22Rv1 (cell line): ENCODE data around the gene CHD3.

ENCODE experiments used
- CTCF ChIP-seq: fragments of 450-650 bp; IDR thresholded peaks from 2 replicates; pipeline ENCODE4 v1.5.1; 2017; ENCODE audit warnings: mild to moderate bottlenecking
- ZFX ChIP-seq: fragments of 450-650 bp; IDR thresholded peaks from 2 replicates; pipeline ENCODE4 v1.6.1; 2017; ENCODE audit warnings: antibody characterized with exemption, borderline replicate concordance

- TF ChIP-seq CTCF = no peak
- no peak for TF ChIP-seq ZFX
These were observed 7.1 kb upstream of the CHD3 start for GRCh38 chr17:7881276-7882054.
